Esophagus squamous epithelium (tissue), 5 donors: Measurements from ENCODE around the gene AKNA. TPM values are rescaled to one million over a fixed set of nuclear protein-coding genes. Genes with fewer than 3 reads are reported as not detected.

Source experiments
- DNase-seq: peaks from one replicate; lab custom pipeline; 2025; lab: John Stamatoyannopoulos, UW
- H3K27ac ChIP-seq, 4 donors: fragments of 200-600 bp; sonication (generic); one replicate each; pipeline ENCODE4 v1.5.1; 2016 to 2019; ENCODE audit warnings: mild to moderate bottlenecking in 1 of 4
- H3K27me3 ChIP-seq, 4 donors: fragments of 200-600 bp; sonication (generic); 1 replicate in 3 of 4; 2 replicates in 1 of 4; pipeline versions ENCODE4 v1.5.1 to v1.6.0; 2017 to 2021; ENCODE audit warnings: antibody characterized with exemption in 1 of 4
- H3K36me3 ChIP-seq, 3 donors: fragments of 200-600 bp; sonication (generic); one replicate each; pipeline ENCODE4 v1.5.1; 2016 to 2019
- H3K4me1 ChIP-seq, 3 donors: fragments of 200-600 bp; sonication (generic); one replicate each; pipeline ENCODE4 v1.5.1; 2017 to 2019
- H3K4me3 ChIP-seq, 4 donors: fragments of 200-600 bp; sonication (generic); 1 replicate in 3 of 4; 2 replicates in 1 of 4; pipeline ENCODE4 v1.5.1; 2016 to 2019; ENCODE audit warnings: mild to moderate bottlenecking in 2 of 4, moderate library complexity in 1 of 4
- H3K9me3 ChIP-seq, 3 donors: fragments of 200-600 bp; sonication (generic); one replicate each; pipeline ENCODE4 v1.5.1; 2016 to 2019
- CTCF ChIP-seq, 6 experiments: fragments of 450-650 bp in 4 of 6; fragments of 200-600 bp in 2 of 6; sonication (generic) in 2 of 6; IDR thresholded peaks; one replicate each; pipeline ENCODE4 v1.5.1; 2016 to 2019; ENCODE audit warnings: antibody characterized with exemption in 6 of 6, mild to moderate bottlenecking in 4 of 6, moderate library complexity in 4 of 6
- POLR2A ChIP-seq, 4 donors: fragments of 450-650 bp; IDR thresholded peaks; one replicate each; pipeline ENCODE4 v1.6.1; 2017; ENCODE audit warnings: antibody characterized with exemption in 4 of 4, mild to moderate bottlenecking in 4 of 4, moderate library complexity in 3 of 4
- WGBS, 2 donors: methylation state at CpG; one replicate each; pipeline ENCODE4 v1.1.5; 2018; 5-methylcytosine and 5-hydroxymethylcytosine counted together
- intact Hi-C: fragments of 100-400 bp; cut with DNase I; formaldehyde crosslinking; loops from one replicate; pipeline ENCODE4 v1.15.0; 2022
- total RNA-seq, 4 donors: library from RNA; depleted of rRNA; stranded (reverse); fragments of >200 nt; gene quantifications; one replicate each; pipeline ENCODE4 v1.1.0, GENCODE V29; 2016
- donor health status: DM: yes; HTN: yes; CAD: no.

Gene AKNA
- total RNA-seq, 4 donors from 2014 or later: 6.1 to 25.0 (median 7.6) TPM

GRCh38 chr9:114291064-114291474, 96.7 kb downstream of the AKNA start:
- peaks cover 0 to 16% (median 4%) of the 10 kb centered on the region in 3 donors for H3K4me1 ChIP-seq
- H3K4me3 ChIP-seq: no peak overlapping the region
- H3K9me3 ChIP-seq: peaks cover 0 to 8% (median 5%) of the 10 kb centered on the region in 3 donors
- peaks cover 0 to 39% (median 0%) of the 10 kb centered on the region in 3 donors for H3K36me3 ChIP-seq
- H3K27ac ChIP-seq: no peak overlapping the region
- intact Hi-C loops: loop anchor here (5.0 kb wide), 1 partner anchor 184 kb away; no protein-coding TSS in a partner anchor
- TF ChIP-seq POLR2A (IDR thresholded peaks at IDR 0.05) (no peak), CTCF (IDR thresholded peaks at IDR 0.05) (peak; percentile 61 to 96 (median 93))
- no peaks in the 10 kb centered on the region for H3K27me3 ChIP-seq
- peak; percentile 11 for DNase-seq
- WGBS, 2 donors: 17% methylated on average over 12 of the region's 12 CpGs; no CpG with 5 or more reads in 1 of the 2 donors

DNA sequence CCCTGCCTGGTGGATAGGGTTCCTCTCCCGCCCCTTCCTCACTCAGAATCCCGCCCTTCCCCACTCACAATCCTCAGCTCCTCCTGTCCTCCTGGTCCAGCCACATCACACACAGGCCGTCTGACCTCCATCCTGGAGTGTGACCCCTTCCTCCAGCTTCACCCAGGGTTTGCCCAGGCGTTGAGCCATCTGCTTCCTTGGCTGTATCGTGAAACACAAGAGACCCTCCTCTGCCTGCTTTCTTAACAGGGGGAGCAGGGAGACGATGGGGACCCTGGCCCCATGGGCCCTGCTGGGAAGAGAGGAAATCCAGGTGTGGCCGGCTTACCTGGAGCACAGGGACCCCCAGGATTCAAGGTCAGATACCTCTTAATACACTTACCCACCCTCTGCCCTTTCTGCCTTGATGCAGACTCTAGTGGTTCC, 97.2 kb downstream of the AKNA start:
- Histone ChIP-seq H3K9me3 (peaks cover 0 to 8% (median 5%) of the 10 kb centered on the region in 3 donors), H3K36me3 (peaks cover 0 to 35% (median 0%) of the 10 kb centered on the region in 3 donors), H3K4me1 (peaks cover 0 to 18% (median 4%) of the 10 kb centered on the region in 3 donors), H3K27ac (no peak overlapping the region), H3K27me3 (no peaks in the 10 kb centered on the region), H3K4me3 (no peak overlapping the region)
- DNase-seq: no peak
- TF ChIP-seq POLR2A (IDR thresholded peaks at IDR 0.05) (no peak), CTCF (IDR thresholded peaks at IDR 0.05) (no peak)
- intact Hi-C loops: loop anchor here (5.0 kb wide), 1 partner anchor 183 kb away; no protein-coding TSS in a partner anchor
- WGBS, 2 donors: 65 to 75% methylated on average over 3 to 4 of the region's 7 CpGs

DNA sequence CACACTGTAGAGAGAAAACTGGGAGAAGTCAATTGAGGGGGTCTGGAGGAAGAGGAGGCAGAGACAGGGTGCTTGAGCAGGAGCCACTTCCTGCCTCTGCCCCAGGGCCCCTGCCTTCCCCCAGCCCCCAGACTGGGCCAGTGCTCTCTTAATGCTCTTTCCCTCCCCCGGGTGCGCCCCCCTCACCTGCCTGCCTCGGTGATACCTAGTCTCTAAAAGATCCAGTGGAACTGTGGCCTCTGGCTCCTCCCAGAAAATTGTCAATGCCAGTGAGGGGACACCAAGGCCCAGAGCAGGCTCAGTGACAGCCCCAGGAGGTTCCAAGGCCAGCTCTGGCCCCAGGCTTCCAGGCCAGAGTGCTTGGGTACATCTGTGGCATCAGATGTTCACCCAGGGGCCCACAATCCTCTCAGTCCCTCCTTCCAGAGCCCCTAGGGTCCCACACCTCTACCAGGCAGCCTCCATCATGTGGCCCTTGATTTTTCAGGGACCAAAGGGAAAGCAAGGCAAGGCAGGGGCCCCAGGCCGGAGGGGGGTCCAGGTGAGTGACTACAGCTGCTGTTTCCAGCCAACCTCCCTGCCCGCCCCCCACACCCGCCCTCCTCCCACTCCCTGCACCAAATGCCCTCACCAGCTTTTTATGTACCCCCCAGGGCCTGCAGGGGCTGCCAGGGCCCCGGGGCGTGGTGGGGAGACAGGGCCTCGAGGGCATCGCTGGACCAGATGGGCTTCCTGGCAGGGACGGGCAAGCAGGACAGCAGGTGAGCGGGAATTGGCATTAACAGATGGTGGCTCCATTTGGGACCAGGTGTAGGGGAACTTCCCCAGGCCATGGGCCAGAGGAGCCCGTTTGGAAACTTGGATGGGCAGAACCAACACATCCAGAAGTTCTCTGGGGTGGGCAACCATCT, 98.0 kb downstream of the AKNA start:
- H3K9me3 ChIP-seq: peaks cover 0 to 7% (median 3%) of the 10 kb centered on the region in 3 donors
- intact Hi-C loops: loop anchor here (5.0 kb wide), 2 partner anchors 133 to 183 kb away; partner anchors contain the start of gene COL27A1
- 75 to 86% methylated on average over 4 to 8 of the region's 13 CpGs for WGBS, 2 donors
- peaks cover 0 to 28% (median 0%) of the 10 kb centered on the region in 3 donors for H3K36me3 ChIP-seq
- TF ChIP-seq POLR2A (IDR thresholded peaks at IDR 0.05) (no peak), CTCF (IDR thresholded peaks at IDR 0.05) (no peak)
- H3K27ac ChIP-seq: no peak overlapping the region
- peaks cover 0 to 26% (median 4%) of the 10 kb centered on the region in 3 donors for H3K4me1 ChIP-seq
- DNase-seq: no peak
- H3K4me3 ChIP-seq: no peak overlapping the region
- H3K27me3 ChIP-seq: no peaks in the 10 kb centered on the region

DNA sequence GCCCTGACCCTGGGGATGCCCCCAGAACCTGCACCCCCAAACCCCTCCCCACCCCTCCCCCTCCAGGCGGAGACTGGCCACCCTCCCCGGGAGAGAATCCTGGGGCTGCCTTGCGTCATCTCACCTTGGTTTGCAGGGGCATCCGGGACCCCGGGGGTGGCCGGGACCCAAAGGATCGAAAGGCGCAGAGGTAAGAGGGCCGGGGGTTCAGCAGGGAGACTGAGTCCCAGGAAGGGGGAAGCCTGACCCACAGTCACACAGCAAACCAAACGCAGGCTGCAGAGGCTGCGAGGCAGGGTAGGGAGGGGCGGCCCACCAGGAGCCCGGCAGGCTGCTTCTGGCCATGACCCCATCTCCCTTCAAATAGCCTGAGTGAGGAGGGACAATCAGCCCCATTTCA, 98.7 kb downstream of the AKNA start:
- peaks cover 0 to 20% (median 0%) of the 10 kb centered on the region in 3 donors for H3K36me3 ChIP-seq
- DNase-seq: no peak
- H3K27ac ChIP-seq: no peak overlapping the region
- TF ChIP-seq CTCF (IDR thresholded peaks at IDR 0.05): no peak
- no peak for TF ChIP-seq POLR2A (IDR thresholded peaks at IDR 0.05)
- peaks cover 0 to 33% (median 4%) of the 10 kb centered on the region in 3 donors for H3K4me1 ChIP-seq
- no CpG with 5 or more reads among the region's 13 CpGs for WGBS, 2 donors
- no peaks in the 10 kb centered on the region for H3K27me3 ChIP-seq
- intact Hi-C loops: loop anchor here (5.0 kb wide), 1 partner anchor 132 kb away; the partner anchor contains the start of gene COL27A1
- peaks cover 0 to under 1% (median 0%) of the 10 kb centered on the region in 3 donors for H3K9me3 ChIP-seq
- no peak overlapping the region for H3K4me3 ChIP-seq
